Parathyroid adenoma (tissue), 2 donors: Measurements from ENCODE around the gene NEGR1.

Experiments used
- H2AFZ ChIP-seq: fragments of 300-600 bp; sonication (generic); one replicate; pipeline ENCODE4 v1.7.0; 2017; ENCODE audit warnings: antibody characterized with exemption, mild to moderate bottlenecking
- H3K27ac ChIP-seq: fragments of 300-600 bp; sonication (generic); one replicate; pipeline ENCODE4 v1.7.0; 2017
- H3K27me3 ChIP-seq: fragments of 300-600 bp; sonication (generic); one replicate; pipeline ENCODE4 v1.7.0; 2017; ENCODE audit warnings: low read length; ENCODE audit not compliant: control insufficient read depth, insufficient read depth
- H3K36me3 ChIP-seq: fragments of 300-600 bp; sonication (generic); one replicate; pipeline ENCODE4 v1.7.0; 2017; ENCODE audit warnings: low read length; ENCODE audit not compliant: control insufficient read depth, insufficient read depth
- H3K4me1 ChIP-seq: fragments of 300-600 bp; sonication (generic); one replicate; pipeline ENCODE4 v1.7.0; 2017; ENCODE audit warnings: control low read depth
- H3K4me2 ChIP-seq: fragments of 300-600 bp; sonication (generic); one replicate; pipeline ENCODE4 v1.7.0; 2017; ENCODE audit warnings: low read length
- H3K4me3 ChIP-seq: fragments of 300-600 bp; sonication (generic); one replicate; pipeline ENCODE4 v1.7.0; 2017; ENCODE audit warnings: low read depth, low read length
- H3K79me2 ChIP-seq: fragments of 300-600 bp; sonication (generic); one replicate; pipeline ENCODE4 v1.7.0; 2017; ENCODE audit warnings: control low read depth
- H3K9ac ChIP-seq: fragments of 300-600 bp; sonication (generic); one replicate; pipeline ENCODE4 v1.7.0; 2017; ENCODE audit warnings: mild to moderate bottlenecking
- H3K9me3 ChIP-seq: fragments of 300-600 bp; sonication (generic); one replicate; pipeline ENCODE4 v1.7.0; 2017; ENCODE audit warnings: low read length; ENCODE audit not compliant: control insufficient read depth
- CTCF ChIP-seq: fragments of 300-600 bp; sonication (generic); IDR thresholded peaks from one replicate; pipeline ENCODE4 v1.7.0; 2017; ENCODE audit warnings: antibody characterized with exemption, mild to moderate bottlenecking
- donor health status: primary hyperparathyroidism.

NEGR1 gene

GRCh38 chr1:71706029-71706671, 576.2 kb downstream of the NEGR1 start:
- H3K9ac ChIP-seq, result no peak overlapping the region
- H3K4me1 ChIP-seq, result no peaks in the 10 kb centered on the region
- no peak overlapping the region for H2AFZ ChIP-seq
- TF ChIP-seq CTCF, result no peak
- H3K27ac ChIP-seq, result no peak overlapping the region
- H3K79me2 ChIP-seq, result no peaks in the 10 kb centered on the region
- H3K9me3 ChIP-seq, result no peaks in the 10 kb centered on the region
- H3K36me3 ChIP-seq, result no peaks in the 10 kb centered on the region
- no peak overlapping the region for H3K4me2 ChIP-seq
- no peak overlapping the region for H3K4me3 ChIP-seq
- H3K27me3 ChIP-seq, result no peaks in the 10 kb centered on the region

- Histone ChIP-seq H3K4me3 (no peak overlapping the region), H3K9me3 (no peaks in the 10 kb centered on the region), H3K4me2 (no peak overlapping the region), H3K36me3 (no peaks in the 10 kb centered on the region), H2AFZ (no peak overlapping the region), H3K9ac (no peak overlapping the region), H3K27me3 (no peaks in the 10 kb centered on the region), H3K79me2 (no peaks in the 10 kb centered on the region), H3K27ac (no peak overlapping the region), H3K4me1 (no peaks in the 10 kb centered on the region)
- TF ChIP-seq CTCF, result no peak
These were observed 584.2 kb downstream of the NEGR1 start for GRCh38 chr1:71698186-71698585.

GRCh38 chr1:71695821-71696220, 586.5 kb downstream of the NEGR1 start:
- H3K9me3 ChIP-seq, result no peaks in the 10 kb centered on the region
- H2AFZ ChIP-seq, result no peak overlapping the region
- H3K4me1 ChIP-seq, result no peaks in the 10 kb centered on the region
- no peak for TF ChIP-seq CTCF
- no peak overlapping the region for H3K4me2 ChIP-seq
- H3K27me3 ChIP-seq, result no peaks in the 10 kb centered on the region
- no peak overlapping the region for H3K4me3 ChIP-seq
- no peaks in the 10 kb centered on the region for H3K79me2 ChIP-seq
- H3K9ac ChIP-seq, result no peak overlapping the region
- H3K36me3 ChIP-seq, result no peaks in the 10 kb centered on the region
- no peak overlapping the region for H3K27ac ChIP-seq

GRCh38 chr1:71695084-71695483, 587.3 kb downstream of the NEGR1 start:
- H3K36me3 ChIP-seq, result no peaks in the 10 kb centered on the region
- no peak for TF ChIP-seq CTCF
- no peak overlapping the region for H3K4me2 ChIP-seq
- H3K27me3 ChIP-seq, result no peaks in the 10 kb centered on the region
- H3K9me3 ChIP-seq, result no peaks in the 10 kb centered on the region
- no peak overlapping the region for H3K4me3 ChIP-seq
- H3K4me1 ChIP-seq, result no peaks in the 10 kb centered on the region
- H3K27ac ChIP-seq, result no peak overlapping the region
- H3K9ac ChIP-seq, result no peak overlapping the region
- H3K79me2 ChIP-seq, result no peaks in the 10 kb centered on the region
- no peak overlapping the region for H2AFZ ChIP-seq

GRCh38 chr1:71693581-71693980, 588.8 kb downstream of the NEGR1 start:
- H3K4me2 ChIP-seq, result no peak overlapping the region
- no peaks in the 10 kb centered on the region for H3K4me1 ChIP-seq
- H2AFZ ChIP-seq, result no peak overlapping the region
- no peaks in the 10 kb centered on the region for H3K27me3 ChIP-seq
- H3K9ac ChIP-seq, result no peak overlapping the region
- H3K79me2 ChIP-seq, result no peaks in the 10 kb centered on the region
- H3K9me3 ChIP-seq, result no peaks in the 10 kb centered on the region
- TF ChIP-seq CTCF, result no peak
- no peak overlapping the region for H3K27ac ChIP-seq
- no peaks in the 10 kb centered on the region for H3K36me3 ChIP-seq
- H3K4me3 ChIP-seq, result no peak overlapping the region
